MG63 (cell line): Measurements from ENCODE around the gene DCAF4. TPM values are rescaled to one million over a fixed set of nuclear protein-coding genes. Genes with fewer than 3 reads are reported as not detected.

Experiments
- DNase-seq: peaks from one replicate; pipeline ENCODE4 v3.0.0-alpha.2; 2020
- H3K27me3 ChIP-seq: fragments of 250-450 bp; sonication (Bioruptor Pico); 2 replicates; pipeline ENCODE4 v1.5.1; 2020; ENCODE audit warnings: mild to moderate bottlenecking, moderate library complexity
- H3K36me3 ChIP-seq: fragments of 250-450 bp; sonication (Bioruptor Pico); 2 replicates; pipeline ENCODE4 v1.5.1; 2020; ENCODE audit warnings: mild to moderate bottlenecking, moderate library complexity
- H3K4me3 ChIP-seq: fragments of 250-450 bp; sonication (Bioruptor Pico); 2 replicates; pipeline ENCODE4 v1.5.1; 2020; ENCODE audit warnings: mild to moderate bottlenecking, moderate library complexity
- H3K9me3 ChIP-seq: fragments of 250-450 bp; sonication (Bioruptor Pico); 2 replicates; pipeline ENCODE4 v1.5.1; 2020; ENCODE audit warnings: mild to moderate bottlenecking, moderate library complexity
- total RNA-seq: library from RNA; depleted of rRNA; stranded (reverse); fragments of >200 nt; shearing (Covaris generic); gene quantifications from 2 replicates; pipeline ENCODE4 v1.2.3, GENCODE V29; 2014; ENCODE audit warnings: low replicate concordance

DCAF4 gene
- total RNA-seq, 1 experiment from 2014 or later, result 36.2 TPM

DNA sequence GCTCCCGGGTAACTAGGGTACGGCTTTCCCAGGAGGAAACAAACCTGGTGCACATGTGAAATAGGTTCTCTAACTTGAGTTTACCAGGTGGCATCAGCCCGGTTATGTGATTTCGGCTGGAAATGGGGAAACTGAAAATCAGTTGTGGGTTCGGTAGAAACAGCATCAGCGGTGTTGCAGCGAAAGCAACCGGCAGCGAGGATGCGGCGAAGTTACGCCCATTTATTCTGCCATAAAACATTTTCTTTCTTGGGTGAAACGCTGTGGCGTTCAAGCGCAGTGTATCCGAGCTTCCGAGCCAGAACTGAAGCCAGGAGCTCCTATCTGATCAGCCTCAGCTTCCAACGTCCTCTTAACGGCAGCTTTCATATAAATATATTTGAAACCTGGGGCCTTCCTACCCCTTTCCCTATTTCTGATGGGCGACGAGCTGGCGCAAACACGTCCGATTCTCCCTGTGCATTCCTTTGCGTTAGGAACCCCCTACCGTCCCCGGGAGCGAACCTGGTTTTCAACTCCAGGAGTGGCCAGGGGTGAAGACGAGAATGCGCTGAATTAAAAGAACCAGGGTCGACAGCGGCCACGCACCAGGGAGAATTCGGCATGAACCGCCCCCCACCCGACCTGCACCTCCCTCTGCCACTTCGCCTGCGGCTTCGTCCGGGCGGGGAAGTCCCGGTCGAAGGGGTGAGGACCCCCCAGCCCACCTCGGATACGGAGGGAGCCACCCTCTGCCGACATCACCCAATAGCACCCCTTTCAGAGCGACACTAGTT is 34.0 kb upstream of the DCAF4 start:
- peak; percentile 18 for DNase-seq

DNA sequence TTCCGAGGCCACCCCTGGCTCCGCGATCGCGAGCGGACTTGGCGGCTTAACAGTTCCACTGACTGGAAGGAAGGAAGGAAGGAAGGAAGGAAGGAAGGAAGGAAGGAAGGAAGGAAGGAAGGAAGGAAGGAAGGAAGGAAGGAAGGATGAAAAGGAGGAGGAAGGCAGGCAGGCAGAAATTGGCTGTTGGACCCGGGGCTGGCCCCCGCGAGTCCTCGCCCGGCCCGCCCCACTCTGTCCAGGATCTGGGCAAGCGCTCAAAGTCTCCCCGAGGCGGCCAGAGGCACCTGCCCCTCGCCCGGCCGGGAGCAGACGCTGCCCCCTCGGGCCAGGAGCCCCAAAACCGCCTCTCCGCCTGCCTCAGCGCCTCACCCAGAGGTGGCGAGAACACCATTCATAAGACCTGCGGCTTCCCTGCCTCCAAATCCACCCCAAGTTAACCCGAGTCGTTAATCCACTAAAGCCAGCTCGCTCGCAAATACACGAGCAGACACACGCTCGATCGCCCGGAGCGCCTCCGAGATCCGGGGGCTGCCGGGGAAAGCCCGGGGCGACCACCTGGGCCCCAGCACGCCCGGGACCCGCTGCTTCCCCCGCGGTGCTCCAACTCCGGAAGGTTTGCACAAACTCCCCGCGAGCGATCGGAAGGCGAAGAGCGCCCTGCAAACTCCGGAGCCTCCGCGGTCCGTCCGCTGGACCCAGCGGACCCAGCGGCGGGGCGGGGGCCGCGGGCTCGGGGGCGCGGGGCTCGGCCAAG is 33.2 kb upstream of the DCAF4 start:
- H3K36me3 ChIP-seq, result no peaks in the 10 kb centered on the region
- no peaks in the 10 kb centered on the region for H3K27me3 ChIP-seq
- peak overlapping the region; percentile 82 for H3K4me3 ChIP-seq
- H3K9me3 ChIP-seq, result no peaks in the 10 kb centered on the region
- peak; percentile 15 for DNase-seq

More for the DNA sequence above, 34.0 kb upstream of the DCAF4 start:
- Histone ChIP-seq H3K9me3 (no peaks in the 10 kb centered on the region), H3K27me3 (no peaks in the 10 kb centered on the region), H3K36me3 (no peaks in the 10 kb centered on the region; the same call in 1 of the 2 replicates), H3K4me3 (peak overlapping the region; percentile 82)

DNA sequence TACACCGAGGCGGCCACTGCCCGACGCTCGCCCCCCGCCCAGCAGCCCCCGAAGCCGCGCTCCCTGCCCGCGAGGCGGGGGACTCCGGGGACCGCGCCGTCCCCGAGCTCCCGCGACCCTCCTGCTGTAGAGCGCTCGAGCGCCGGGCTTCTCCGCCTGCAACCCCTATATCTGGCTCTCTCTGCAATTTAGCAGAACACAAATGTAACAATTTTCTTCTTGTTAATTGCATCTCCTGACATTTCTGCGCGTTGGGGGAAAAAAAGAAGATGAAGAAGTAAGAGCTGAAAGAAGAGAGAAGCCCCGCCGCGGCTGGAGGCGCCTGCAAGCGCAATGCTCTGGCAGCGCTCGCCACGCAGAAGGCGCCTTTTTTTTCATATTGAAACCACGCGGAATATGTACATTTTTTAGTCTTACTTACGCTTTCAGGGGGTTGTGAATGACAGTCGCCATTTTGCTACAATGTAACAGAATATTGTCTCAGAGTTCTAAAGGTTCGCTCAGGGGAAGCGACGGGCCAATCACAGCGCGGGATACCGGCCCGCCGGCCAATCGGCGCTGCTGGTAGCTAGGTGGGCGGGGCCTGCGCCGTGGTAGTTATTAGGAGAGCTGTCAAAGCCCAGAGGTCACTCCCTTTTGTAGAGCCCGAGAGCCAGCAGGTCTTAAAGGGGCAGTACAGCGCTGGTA is 32.5 kb upstream of the DCAF4 start, which contains the start of gene DPF3:
DPF3 (minus strand) TSS at position 466 of the 687 bp plus-strand sequence; CDS start at position 453, 13 bp downstream.
- no peaks in the 10 kb centered on the region for H3K36me3 ChIP-seq
- H3K4me3 ChIP-seq, result peak within 1 kb of the TSS; percentile 82

DNA sequence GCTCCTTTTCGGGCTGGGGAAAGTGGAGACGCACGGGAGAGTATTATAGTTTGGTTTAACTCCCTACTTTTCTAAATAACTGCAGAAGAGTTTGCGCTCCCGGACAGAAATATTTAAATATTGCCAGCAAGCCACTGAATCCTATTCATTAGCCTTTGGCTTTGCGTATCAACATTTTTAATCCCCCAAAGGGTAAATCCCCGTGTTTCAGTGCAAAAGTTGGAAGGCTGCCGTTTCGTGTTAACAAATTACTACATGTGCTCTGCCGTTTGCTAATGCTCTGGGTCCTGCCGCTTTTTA is 32.0 kb upstream of the DCAF4 start:
- H3K9me3 ChIP-seq, result no peaks in the 10 kb centered on the region
- no peak for DNase-seq
- peak overlapping the region; percentile 82 for H3K4me3 ChIP-seq
- no peaks in the 10 kb centered on the region for H3K36me3 ChIP-seq
- no peaks in the 10 kb centered on the region for H3K27me3 ChIP-seq

More for the DNA sequence above, 32.5 kb upstream of the DCAF4 start, which contains the start of gene DPF3:
- peak; percentile 93 for DNase-seq
- no peaks in the 10 kb centered on the region for H3K9me3 ChIP-seq
- no peaks in the 10 kb centered on the region for H3K27me3 ChIP-seq

DNA sequence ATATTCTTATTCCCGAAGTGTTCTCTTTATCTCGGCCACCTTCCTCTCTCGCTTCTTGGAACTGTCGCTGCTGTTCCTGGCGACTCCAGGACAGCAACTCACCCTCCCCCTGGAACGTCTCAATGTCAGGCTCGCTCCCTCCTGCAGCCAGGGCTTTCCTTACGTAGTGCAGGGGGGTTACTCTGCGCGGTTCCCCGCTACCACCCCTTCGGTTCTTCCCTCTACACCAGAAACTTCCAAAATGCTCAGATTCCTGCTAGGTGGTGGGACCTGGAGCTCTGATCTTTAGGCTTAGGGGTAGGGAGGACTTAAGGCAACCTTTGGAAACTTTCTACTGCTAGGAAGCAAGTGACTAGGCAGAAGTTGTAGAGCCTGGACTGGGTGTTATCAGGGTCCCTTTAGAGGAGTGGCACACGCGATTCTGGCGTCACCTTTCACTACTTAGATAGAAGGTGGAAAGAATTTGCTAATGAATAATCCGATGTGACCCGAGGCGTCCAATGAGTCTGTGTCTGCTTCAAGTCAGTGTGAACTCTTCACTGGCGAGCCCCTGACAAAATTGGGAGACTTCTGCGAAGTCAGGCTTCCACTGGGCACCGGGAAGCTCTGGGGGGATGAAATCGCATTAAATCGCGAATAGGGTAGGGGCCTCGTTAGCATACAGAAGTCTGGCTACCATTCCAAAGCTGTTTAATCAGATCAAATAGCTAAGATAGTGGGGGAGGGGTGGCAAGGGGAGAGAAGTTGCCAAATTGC is 31.5 kb upstream of the DCAF4 start:
- H3K27me3 ChIP-seq, result no peaks in the 10 kb centered on the region
- H3K4me3 ChIP-seq, result peak overlapping the region; percentile 82
- no peaks in the 10 kb centered on the region for H3K36me3 ChIP-seq
- DNase-seq, result no peak
- no peaks in the 10 kb centered on the region for H3K9me3 ChIP-seq

DNA sequence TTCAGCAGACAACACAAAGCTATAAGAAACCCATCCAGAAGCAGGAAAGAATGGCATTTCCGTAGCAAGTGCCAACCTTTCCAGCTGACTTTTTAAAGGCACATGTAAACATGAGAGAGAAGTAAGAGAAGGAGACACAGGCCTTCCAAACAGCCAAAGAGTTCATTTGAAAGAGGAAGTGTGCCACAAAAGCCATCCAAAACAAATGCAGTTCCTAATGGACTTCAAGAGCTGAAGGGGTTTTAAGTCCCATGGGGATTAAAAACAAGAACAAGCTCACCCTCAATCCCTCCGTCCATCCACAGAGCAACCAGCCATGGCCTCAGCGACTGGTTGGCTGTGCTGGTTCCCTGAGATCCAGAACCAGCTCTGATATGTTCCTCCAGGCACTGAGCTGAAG is 27.8 kb upstream of the DCAF4 start:
- no peak overlapping the region for H3K4me3 ChIP-seq
- H3K27me3 ChIP-seq, result no peaks in the 10 kb centered on the region
- no peaks in the 10 kb centered on the region for H3K36me3 ChIP-seq
- no peaks in the 10 kb centered on the region for H3K9me3 ChIP-seq
- no peak for DNase-seq

DNA sequence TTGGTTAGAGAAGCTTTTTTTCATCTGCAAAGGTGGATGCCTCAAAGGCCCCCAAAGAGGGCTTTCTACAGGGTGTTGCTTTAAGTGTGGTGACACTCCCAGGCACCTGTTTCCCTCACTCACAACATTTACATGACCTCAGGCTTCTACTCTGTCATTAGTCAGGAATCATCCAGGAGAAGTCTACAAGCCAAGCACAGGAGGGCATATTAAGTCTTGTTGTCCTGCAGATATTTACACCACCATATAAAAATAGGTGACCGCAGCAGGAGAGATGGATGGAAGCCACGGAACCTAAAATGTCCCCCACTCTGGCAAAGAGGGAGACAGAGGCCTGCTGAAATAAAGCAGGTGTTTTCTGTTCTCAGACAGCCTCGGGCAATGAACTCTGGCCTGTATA is 24.9 kb upstream of the DCAF4 start:
- Histone ChIP-seq H3K27me3 (no peaks in the 10 kb centered on the region), H3K4me3 (no peak overlapping the region), H3K9me3 (no peaks in the 10 kb centered on the region), H3K36me3 (no peaks in the 10 kb centered on the region)
- no peak for DNase-seq

DNA sequence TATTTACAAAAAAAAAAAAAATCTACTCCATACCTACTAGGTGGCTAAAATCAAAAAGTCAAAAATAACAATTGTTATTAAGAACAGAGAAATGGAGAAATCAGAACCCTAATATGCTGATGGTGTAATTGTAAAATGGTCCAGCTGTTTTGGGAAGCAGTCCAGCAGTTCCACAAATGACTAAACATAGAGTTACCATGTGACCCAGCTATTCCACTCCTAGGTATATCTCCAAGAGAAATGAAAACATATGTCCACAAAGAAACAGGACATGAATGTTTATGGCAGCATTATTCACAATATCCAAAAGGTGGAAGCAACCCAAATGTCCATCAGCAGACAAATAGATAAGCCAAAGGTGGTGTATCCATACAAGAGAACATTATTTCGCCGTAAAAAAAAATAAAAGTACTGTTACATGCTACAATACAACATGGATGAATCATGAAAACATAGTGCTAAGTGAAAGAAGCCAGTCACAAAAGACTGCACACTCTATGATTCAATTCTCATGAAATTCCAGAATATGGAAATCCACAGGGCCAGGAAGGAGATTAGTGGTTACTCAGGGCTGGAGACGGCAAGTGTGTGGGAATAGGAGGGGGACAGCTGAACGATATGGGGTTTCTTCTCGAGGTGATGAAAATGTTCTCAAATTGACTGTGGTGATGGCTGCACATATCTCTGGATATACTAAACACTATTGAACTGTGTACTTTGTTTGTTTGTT is 23.3 kb upstream of the DCAF4 start:
- no peaks in the 10 kb centered on the region for H3K9me3 ChIP-seq
- no peak for DNase-seq

DNA sequence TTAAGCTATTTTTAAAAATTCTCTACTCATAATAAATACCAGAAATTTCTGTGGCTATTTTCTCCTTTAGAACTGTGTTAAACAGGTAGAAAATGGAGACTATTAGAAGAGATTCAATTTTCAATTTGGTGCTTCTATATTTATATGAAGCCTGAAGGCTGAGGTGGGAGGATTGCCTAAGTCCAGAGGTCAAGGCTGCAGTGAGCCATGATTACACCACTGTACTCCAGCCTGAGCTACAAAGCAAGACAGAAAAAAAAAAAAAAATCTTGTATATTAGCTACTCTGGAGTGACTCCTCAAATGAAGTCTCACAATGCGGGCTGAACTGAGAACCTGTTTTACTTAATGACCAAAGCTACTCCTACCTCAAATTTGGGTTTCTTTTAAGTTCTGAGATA is 22.5 kb upstream of the DCAF4 start:
- no peaks in the 10 kb centered on the region for H3K27me3 ChIP-seq

More for the DNA sequence above, 23.3 kb upstream of the DCAF4 start:
- H3K36me3 ChIP-seq, result no peaks in the 10 kb centered on the region
- H3K4me3 ChIP-seq, result no peak overlapping the region
- H3K27me3 ChIP-seq, result no peaks in the 10 kb centered on the region

DNA sequence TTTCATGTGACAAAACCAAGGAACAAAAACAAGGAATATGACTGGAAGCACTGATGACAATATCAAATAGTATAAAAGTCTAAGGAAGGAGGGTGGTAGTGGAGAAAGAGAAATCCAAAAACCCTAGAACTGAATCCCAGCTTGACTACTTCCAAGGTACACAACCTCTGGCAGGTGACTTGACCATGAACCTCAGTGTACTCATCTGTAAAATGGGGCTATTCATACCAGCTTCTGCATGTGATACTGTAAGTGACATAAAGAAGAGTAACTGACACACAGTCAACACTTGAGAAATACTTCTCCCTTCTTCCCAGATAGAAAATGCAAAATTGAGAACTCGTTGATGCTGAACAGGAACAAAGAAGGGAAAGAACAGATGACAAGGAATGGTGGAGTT is 22.0 kb upstream of the DCAF4 start:
- DNase-seq, result no peak
- Histone ChIP-seq H3K27me3 (no peaks in the 10 kb centered on the region), H3K4me3 (no peak overlapping the region), H3K36me3 (no peaks in the 10 kb centered on the region), H3K9me3 (no peaks in the 10 kb centered on the region)

More for the DNA sequence above, 22.5 kb upstream of the DCAF4 start:
- no peaks in the 10 kb centered on the region for H3K36me3 ChIP-seq
- H3K4me3 ChIP-seq, result no peak overlapping the region
- H3K9me3 ChIP-seq, result no peaks in the 10 kb centered on the region
- no peak for DNase-seq

DNA sequence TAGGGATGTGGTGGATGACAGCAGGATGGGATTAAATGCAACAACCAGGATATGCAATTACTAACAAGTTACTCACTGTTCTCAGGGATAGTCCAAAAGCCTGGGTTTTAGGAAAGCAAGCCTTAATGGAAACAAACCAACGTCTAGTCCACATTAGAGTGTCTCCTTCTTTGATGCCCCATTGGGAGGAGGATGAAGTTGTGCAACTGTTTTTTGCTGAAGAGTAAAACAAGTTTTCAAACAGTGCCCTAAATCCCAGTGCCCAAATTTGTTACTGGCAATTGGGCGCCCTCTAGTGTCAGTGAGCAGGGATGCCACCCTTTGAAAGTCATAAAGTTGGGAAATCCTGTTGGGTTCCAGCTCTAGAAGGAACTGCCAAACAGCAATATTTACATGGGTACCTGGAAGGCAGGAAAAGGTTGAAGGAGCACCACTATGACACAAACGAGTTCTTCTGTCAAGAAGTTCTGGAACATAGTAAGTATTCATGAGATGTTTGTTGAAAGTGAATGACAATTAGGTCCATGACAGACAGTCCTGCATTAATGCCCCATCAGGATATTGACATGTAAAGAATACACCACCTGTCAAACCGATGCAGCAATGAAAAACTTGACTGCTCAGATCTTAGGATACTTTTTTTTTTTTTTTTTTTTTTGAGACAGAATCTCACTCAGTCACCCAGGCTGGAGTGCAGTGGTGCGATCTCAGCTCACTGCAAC is 21.3 kb upstream of the DCAF4 start:
- Histone ChIP-seq H3K4me3 (no peak overlapping the region), H3K36me3 (no peaks in the 10 kb centered on the region), H3K27me3 (no peaks in the 10 kb centered on the region), H3K9me3 (no peaks in the 10 kb centered on the region)
- no peak for DNase-seq

DNA sequence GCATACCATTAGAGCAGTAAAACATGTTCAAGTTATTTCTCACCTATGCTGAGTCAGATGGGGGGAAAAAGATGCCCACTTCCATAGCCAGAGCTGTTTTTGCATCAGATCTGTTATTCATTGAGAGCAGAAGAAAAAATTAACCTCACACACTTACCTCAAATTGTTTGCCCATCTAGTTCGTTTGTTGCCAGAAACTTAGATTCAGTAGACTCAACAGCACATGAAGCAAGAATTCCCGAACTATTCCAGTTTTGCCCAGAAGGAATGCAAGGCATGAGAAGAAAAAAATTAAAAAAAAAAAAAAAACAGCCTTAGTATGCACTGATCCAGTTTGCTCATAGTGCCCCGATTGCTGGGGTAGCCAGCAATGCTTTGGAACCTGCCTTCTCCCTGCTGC is 19.9 kb upstream of the DCAF4 start:
- no peaks in the 10 kb centered on the region for H3K27me3 ChIP-seq
- no peak overlapping the region for H3K4me3 ChIP-seq
- no peaks in the 10 kb centered on the region for H3K36me3 ChIP-seq
- H3K9me3 ChIP-seq, result no peaks in the 10 kb centered on the region
- no peak for DNase-seq

DNA sequence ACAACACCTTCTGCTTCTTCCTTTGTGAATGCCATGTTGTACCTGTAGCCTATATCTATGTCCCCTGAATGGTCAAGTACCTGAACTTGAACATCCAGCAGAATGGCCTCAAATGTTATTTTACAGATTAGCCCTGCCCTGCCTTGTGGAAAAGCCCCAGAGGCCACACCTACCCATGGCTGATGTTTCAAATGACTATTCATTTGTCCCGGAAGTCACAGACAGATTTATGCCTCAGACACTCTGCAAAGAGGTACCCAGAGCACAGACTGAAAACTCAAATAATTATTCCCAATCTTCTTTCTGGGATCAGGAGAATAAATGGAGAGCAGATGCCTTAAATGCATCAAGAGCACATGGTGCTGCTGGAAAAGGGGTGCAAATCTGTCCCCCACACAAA is 19.4 kb upstream of the DCAF4 start:
- H3K4me3 ChIP-seq, result no peak overlapping the region
- no peaks in the 10 kb centered on the region for H3K36me3 ChIP-seq
- no peaks in the 10 kb centered on the region for H3K27me3 ChIP-seq
- no peak for DNase-seq
- H3K9me3 ChIP-seq, result no peaks in the 10 kb centered on the region

DNA sequence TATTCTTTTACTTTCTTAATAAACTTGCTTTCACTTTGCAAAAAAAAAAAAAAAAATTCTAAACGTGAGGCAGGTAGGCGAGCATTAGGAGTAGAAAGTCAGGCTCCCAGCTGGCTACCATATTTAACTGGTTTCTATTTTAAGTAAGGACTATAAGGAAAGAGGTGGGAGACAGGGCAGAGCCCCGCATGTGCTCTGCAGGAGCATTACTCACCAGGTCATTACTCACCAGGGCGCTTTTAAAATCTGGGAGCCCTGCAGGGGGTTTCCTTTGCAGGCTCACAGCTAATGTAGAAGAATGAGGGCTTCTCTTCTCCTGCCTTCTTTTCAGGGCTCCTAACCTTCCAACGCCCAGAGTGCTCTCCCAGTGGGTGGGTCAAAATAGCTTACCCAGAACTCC is 18.4 kb upstream of the DCAF4 start:
- Histone ChIP-seq H3K27me3 (no peaks in the 10 kb centered on the region), H3K4me3 (no peak overlapping the region), H3K9me3 (no peaks in the 10 kb centered on the region), H3K36me3 (no peaks in the 10 kb centered on the region)
- DNase-seq, result peak; percentile 80

DNA sequence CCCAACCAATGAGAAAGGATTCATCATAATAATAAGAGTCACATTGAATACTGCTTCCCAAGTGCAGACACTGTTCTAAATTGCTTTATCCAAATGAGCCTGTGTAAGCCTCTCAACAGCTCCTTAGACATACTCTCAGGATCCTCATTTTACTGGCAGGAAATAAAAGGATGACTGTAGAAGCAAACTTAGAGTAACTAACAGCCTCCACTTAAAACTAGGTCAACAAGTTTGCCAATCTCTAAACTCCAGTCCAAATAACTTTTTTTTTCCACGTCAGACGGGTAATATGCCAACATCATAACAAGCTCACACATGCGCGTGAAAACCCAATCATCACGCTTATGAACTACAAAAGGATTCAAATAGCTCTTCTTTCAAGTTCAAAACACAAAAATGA is 17.1 kb upstream of the DCAF4 start:
- no peak for DNase-seq
- H3K9me3 ChIP-seq, result no peaks in the 10 kb centered on the region
- H3K27me3 ChIP-seq, result no peaks in the 10 kb centered on the region
- no peak overlapping the region for H3K4me3 ChIP-seq
- no peaks in the 10 kb centered on the region for H3K36me3 ChIP-seq

DNA sequence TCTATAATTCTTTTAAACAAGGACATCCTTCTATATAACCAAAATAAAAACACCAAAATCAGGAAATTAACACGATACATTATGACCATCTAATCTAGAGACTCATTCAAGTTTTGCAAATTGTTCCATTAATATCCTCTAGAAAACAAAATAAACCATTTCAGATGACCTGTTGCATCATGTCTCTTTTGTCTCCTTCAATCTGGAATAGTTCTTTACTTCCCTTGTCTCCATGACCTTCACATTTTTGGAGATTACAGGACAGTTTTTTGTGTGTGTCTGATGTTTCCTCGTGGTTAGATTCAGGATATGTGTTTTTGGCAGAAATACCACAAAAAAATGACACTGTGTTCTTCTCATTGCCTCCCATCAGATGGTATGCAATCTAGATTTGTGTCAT is 12.5 kb upstream of the DCAF4 start:
- H3K27me3 ChIP-seq, result no peaks in the 10 kb centered on the region
- no peak for DNase-seq
- H3K9me3 ChIP-seq, result no peaks in the 10 kb centered on the region
- H3K36me3 ChIP-seq, result no peaks in the 10 kb centered on the region
- H3K4me3 ChIP-seq, result no peak overlapping the region
